Sigmoid colon (tissue), 7 donors: Measurements from ENCODE around the gene MAST4. TPM values are rescaled to one million over a fixed set of nuclear protein-coding genes. Genes with fewer than 3 reads are reported as not detected.

Experiments
- DNase-seq: peaks from one replicate; pipeline ENCODE4 v3.0.0-alpha.2; 2019
- H3K27ac ChIP-seq, 4 donors: fragments of 200-600 bp; sonication (generic); one replicate each; pipeline ENCODE4 v1.5.1; 2016 to 2019; ENCODE audit warnings: mild to moderate bottlenecking in 1 of 4
- H3K27me3 ChIP-seq, 3 donors: fragments of 200-600 bp; sonication (generic); one replicate each; pipeline ENCODE4 v1.5.1; 2019; ENCODE audit warnings: mild to moderate bottlenecking in 1 of 3
- H3K36me3 ChIP-seq, 4 donors: fragments of 200-600 bp; sonication (generic); one replicate each; pipeline ENCODE4 v1.5.1; 2016 to 2019
- H3K4me1 ChIP-seq, 4 donors: fragments of 200-600 bp; sonication (generic); one replicate each; pipeline ENCODE4 v1.5.1; 2017 to 2019
- H3K4me3 ChIP-seq, 4 donors: fragments of 200-600 bp; sonication (generic); one replicate each; pipeline ENCODE4 v1.5.1; 2017 to 2019; ENCODE audit warnings: mild to moderate bottlenecking in 2 of 4, moderate library complexity in 1 of 4
- H3K9me3 ChIP-seq, 4 donors: fragments of 200-600 bp in 3 of 4; sonication (generic) in 3 of 4; one replicate each; pipeline versions ENCODE4 v1.5.1 to v1.6.1; 2013 to 2019
- EP300 ChIP-seq, 4 donors: sonication (generic); formaldehyde crosslinking; IDR thresholded peaks; one replicate each; pipeline ENCODE4 v1.6.1; 2017; ENCODE audit warnings: antibody characterized with exemption in 4 of 4
- POLR2A ChIP-seq, 2 donors: fragments of 450-650 bp; IDR thresholded peaks; one replicate each; pipeline ENCODE4 v1.6.1; 2016; ENCODE audit warnings: antibody characterized with exemption in 2 of 2, mild to moderate bottlenecking in 2 of 2, moderate library complexity in 2 of 2
- POLR2AphosphoS5 ChIP-seq, 4 donors: sonication (generic); formaldehyde crosslinking; IDR thresholded peaks; one replicate each; pipeline ENCODE4 v1.6.1; 2017; ENCODE audit warnings: antibody characterized with exemption in 4 of 4
- WGBS, 2 donors: extraction: QIAGEN DNeasy Blood & Tissue Kit; methylation state at CpG; one replicate each; pipeline ENCODE4 v1.1.7; 2013; 5-methylcytosine and 5-hydroxymethylcytosine counted together
- intact Hi-C: fragments of 100-400 bp; cut with DNase I; formaldehyde crosslinking; loops from one replicate; pipeline ENCODE4 v1.15.1; 2023
- polyA plus RNA-seq, 3 donors: library from polyadenylated mRNA; stranded (reverse); fragments of 200-250 nt; gene quantifications; one replicate each; pipeline ENCODE4 v1.2.3, GENCODE V29; 2013
- total RNA-seq, 4 donors: library from RNA; depleted of rRNA; stranded (reverse); fragments of >200 nt; gene quantifications; one replicate each; pipeline ENCODE4 v1.1.0, GENCODE V29; 2016
- TF ChIP-seq, protein P1 (sequence below), 4 experiments: fragments of 450-650 bp in 3 of 4; fragments of 200-600 bp in 1 of 4; IDR thresholded peaks; one replicate each; pipeline ENCODE4 v1.5.1; 2016 to 2019; ENCODE audit warnings: antibody characterized with exemption in 4 of 4, mild to moderate bottlenecking in 3 of 4, moderate library complexity in 2 of 4
- donor health status: healthy with polysubstance abuse.
- donor health status: Bipolar disorder and iron deficiency.
- donor health status: healthy.

The MAST4 gene
- total and polyA plus RNA-seq, 7 donors: 1.6 to 30.7 (median 15.7) TPM

GRCh38 chr5:67047616-67048015 lies 451.4 kb downstream of the MAST4 start:
- TF ChIP-seq POLR2A (IDR thresholded peaks at IDR 0.05) (no peak), POLR2AphosphoS5 (IDR thresholded peaks at IDR 0.05) (no peak), EP300 (IDR thresholded peaks at IDR 0.05) (no peak)
- TF ChIP-seq, protein P1, sequence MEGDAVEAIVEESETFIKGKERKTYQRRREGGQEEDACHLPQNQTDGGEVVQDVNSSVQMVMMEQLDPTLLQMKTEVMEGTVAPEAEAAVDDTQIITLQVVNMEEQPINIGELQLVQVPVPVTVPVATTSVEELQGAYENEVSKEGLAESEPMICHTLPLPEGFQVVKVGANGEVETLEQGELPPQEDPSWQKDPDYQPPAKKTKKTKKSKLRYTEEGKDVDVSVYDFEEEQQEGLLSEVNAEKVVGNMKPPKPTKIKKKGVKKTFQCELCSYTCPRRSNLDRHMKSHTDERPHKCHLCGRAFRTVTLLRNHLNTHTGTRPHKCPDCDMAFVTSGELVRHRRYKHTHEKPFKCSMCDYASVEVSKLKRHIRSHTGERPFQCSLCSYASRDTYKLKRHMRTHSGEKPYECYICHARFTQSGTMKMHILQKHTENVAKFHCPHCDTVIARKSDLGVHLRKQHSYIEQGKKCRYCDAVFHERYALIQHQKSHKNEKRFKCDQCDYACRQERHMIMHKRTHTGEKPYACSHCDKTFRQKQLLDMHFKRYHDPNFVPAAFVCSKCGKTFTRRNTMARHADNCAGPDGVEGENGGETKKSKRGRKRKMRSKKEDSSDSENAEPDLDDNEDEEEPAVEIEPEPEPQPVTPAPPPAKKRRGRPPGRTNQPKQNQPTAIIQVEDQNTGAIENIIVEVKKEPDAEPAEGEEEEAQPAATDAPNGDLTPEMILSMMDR (IDR thresholded peaks at IDR 0.05): no peak
- Histone ChIP-seq H3K4me3 (no peak overlapping the region), H3K36me3 (no peaks in the 10 kb centered on the region), H3K4me1 (peaks cover 0 to 39% (median 17%) of the 10 kb centered on the region in 4 donors), H3K27me3 (no peaks in the 10 kb centered on the region), H3K27ac (peak overlapping the region in 2 of 4 donors; percentile 1 to 32), H3K9me3 (no peaks in the 10 kb centered on the region)
- WGBS, 2 donors: 49 to 81% methylated on average over 2 of the region's 2 CpGs
- intact Hi-C loops: no loop called here
- DNase-seq: no peak

DNA sequence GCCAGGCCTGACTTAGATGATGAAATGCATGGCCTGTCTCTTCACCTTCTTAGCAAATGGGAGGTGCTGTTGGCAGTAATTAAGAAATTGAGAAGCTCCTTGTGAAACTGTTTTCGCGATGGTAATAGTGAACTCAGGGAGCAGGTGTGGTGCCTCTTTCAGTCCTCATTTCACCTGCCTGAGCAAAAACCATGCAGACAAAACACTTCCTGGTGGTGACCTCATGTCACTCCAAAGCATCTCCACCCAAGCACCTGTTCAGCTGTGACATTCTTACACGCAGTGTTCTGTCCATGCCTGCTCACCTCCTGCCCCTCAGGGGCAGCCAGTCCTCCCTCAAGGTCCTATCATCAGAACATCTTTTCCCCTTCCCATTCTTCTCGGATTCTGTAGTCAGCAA lies 453.9 kb downstream of the MAST4 start:
- Histone ChIP-seq H3K4me3 (no peak overlapping the region), H3K4me1 (peaks cover 0 to 37% (median 15%) of the 10 kb centered on the region in 4 donors), H3K27ac (no peak overlapping the region), H3K27me3 (no peaks in the 10 kb centered on the region), H3K36me3 (no peaks in the 10 kb centered on the region), H3K9me3 (no peaks in the 10 kb centered on the region)
- intact Hi-C loops: no loop called here
- no peak for DNase-seq
- 19 to 69% methylated on average over 4 of the region's 4 CpGs for WGBS, 2 donors
- TF ChIP-seq POLR2AphosphoS5 (IDR thresholded peaks at IDR 0.05): no peak
- no peak for TF ChIP-seq POLR2A (IDR thresholded peaks at IDR 0.05)
- TF ChIP-seq, protein P1 (IDR thresholded peaks at IDR 0.05): no peak
- no peak for TF ChIP-seq EP300 (IDR thresholded peaks at IDR 0.05)

- TF ChIP-seq, protein P1 (IDR thresholded peaks at IDR 0.05): no peak
- TF ChIP-seq POLR2A (IDR thresholded peaks at IDR 0.05) (no peak), POLR2AphosphoS5 (IDR thresholded peaks at IDR 0.05) (no peak), EP300 (IDR thresholded peaks at IDR 0.05) (no peak)
- peaks cover 0 to 37% (median 15%) of the 10 kb centered on the region in 4 donors for H3K4me1 ChIP-seq
- WGBS, 2 donors: 21 to 60% methylated on average over 3 of the region's 3 CpGs
- H3K4me3 ChIP-seq: no peak overlapping the region
- intact Hi-C loops: no loop called here
- DNase-seq: no peak
- no peaks in the 10 kb centered on the region for H3K9me3 ChIP-seq
- no peaks in the 10 kb centered on the region for H3K27me3 ChIP-seq
- no peaks in the 10 kb centered on the region for H3K36me3 ChIP-seq
- no peak overlapping the region for H3K27ac ChIP-seq
These were observed 454.4 kb downstream of the MAST4 start for GRCh38 chr5:67050635-67051034.

DNA sequence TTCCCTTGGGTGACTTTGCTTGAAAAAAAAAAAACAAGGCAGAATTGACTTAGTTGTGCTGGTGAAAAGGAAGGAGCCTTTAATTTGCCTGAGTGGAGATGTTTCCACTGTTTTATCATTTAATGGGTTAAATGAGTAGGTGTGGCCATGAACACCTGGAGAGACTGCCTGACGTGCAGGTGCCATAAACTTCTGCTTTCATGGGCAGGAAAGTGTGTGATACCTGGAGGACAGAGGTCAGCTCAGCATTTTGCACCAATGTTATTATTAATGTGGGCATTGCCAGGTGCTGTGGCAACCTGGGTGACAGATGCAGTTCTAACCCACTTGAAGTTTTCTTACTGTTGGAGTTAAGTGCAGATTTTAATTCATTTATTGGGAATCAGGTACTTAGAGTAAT lies 455.0 kb downstream of the MAST4 start:
- Histone ChIP-seq H3K27me3 (no peaks in the 10 kb centered on the region), H3K9me3 (no peaks in the 10 kb centered on the region), H3K4me3 (no peak overlapping the region), H3K27ac (no peak overlapping the region), H3K36me3 (peaks cover 0 to 3% (median 0%) of the 10 kb centered on the region in 4 donors), H3K4me1 (peaks cover 0 to 34% (median 14%) of the 10 kb centered on the region in 4 donors)
- DNase-seq: no peak
- TF ChIP-seq POLR2AphosphoS5 (IDR thresholded peaks at IDR 0.05): no peak
- intact Hi-C loops: no loop called here
- 11 to 46% methylated on average over 1 of the region's 1 CpG for WGBS, 2 donors

- H3K9me3 ChIP-seq: no peaks in the 10 kb centered on the region
- no peak overlapping the region for H3K27ac ChIP-seq
- H3K36me3 ChIP-seq: peaks cover 0 to 9% (median 0%) of the 10 kb centered on the region in 4 donors
- H3K4me3 ChIP-seq: no peak overlapping the region
- TF ChIP-seq POLR2AphosphoS5 (IDR thresholded peaks at IDR 0.05) (no peak), EP300 (IDR thresholded peaks at IDR 0.05) (no peak), POLR2A (IDR thresholded peaks at IDR 0.05) (no peak)
- TF ChIP-seq, protein P1 (IDR thresholded peaks at IDR 0.05): no peak
- WGBS, 2 donors: 30 to 79% methylated on average over 1 of the region's 1 CpG
- no peaks in the 10 kb centered on the region for H3K27me3 ChIP-seq
- peaks cover 0 to 25% (median 7%) of the 10 kb centered on the region in 4 donors for H3K4me1 ChIP-seq
- DNase-seq: no peak
- intact Hi-C loops: no loop called here
These were observed 455.8 kb downstream of the MAST4 start for GRCh38 chr5:67052034-67052433.
